HCT116 (cell line): ENCODE results near the gene UBE2E1.

ENCODE experiments used
- EZH2 ChIP-seq: fragments of 200-600 bp; sonication (generic); IDR thresholded peaks from 2 replicates; pipeline ENCODE4 v1.6.1; 2017; ENCODE audit warnings: antibody characterized with exemption, mixed run types
- EZH2phosphoT487 ChIP-seq: fragments of 200-600 bp; IDR thresholded peaks from 2 replicates; pipeline ENCODE4 v1.6.1; 2018; ENCODE audit warnings: antibody characterized with exemption, borderline replicate concordance
- POLR2A ChIP-seq: IDR thresholded peaks from 2 replicates; pipeline ENCODE4 v1.7.0; 2011; ENCODE audit warnings: borderline replicate concordance; ENCODE audit not compliant: insufficient read depth, insufficient read length; ENCODE audit errors: extremely low read depth
- TF ChIP-seq, protein P1 (sequence below), 3 experiments: fragments of 200-600 bp in 1 of 3; sonication (generic) in 1 of 3; IDR thresholded peaks in 2 of 3; conservative IDR thresholded peaks in 1 of 3; 2 replicates each; pipeline ENCODE4 v1.5.1; 2012 to 2017; ENCODE audit warnings: low read depth in 2 of 3, low read length in 2 of 3, antibody characterized with exemption in 1 of 3, borderline replicate concordance in 1 of 3, control low read depth in 1 of 3, mild to moderate bottlenecking in 1 of 3, mixed read lengths in 1 of 3, mixed run types in 1 of 3, moderate library complexity in 1 of 3; ENCODE audit not compliant: insufficient read depth in 1 of 3
- TF ChIP-seq, protein P2 (sequence below): IDR thresholded peaks from 2 replicates; pipeline ENCODE4 v1.6.1; 2011; ENCODE audit warnings: mild to moderate bottlenecking, low read length, moderate library complexity; ENCODE audit not compliant: insufficient replicate concordance; ENCODE audit errors: extremely low read depth
- TF ChIP-seq, protein P3 (sequence below): IDR thresholded peaks from 2 replicates; pipeline ENCODE4 v1.6.1; 2012

DNA sequence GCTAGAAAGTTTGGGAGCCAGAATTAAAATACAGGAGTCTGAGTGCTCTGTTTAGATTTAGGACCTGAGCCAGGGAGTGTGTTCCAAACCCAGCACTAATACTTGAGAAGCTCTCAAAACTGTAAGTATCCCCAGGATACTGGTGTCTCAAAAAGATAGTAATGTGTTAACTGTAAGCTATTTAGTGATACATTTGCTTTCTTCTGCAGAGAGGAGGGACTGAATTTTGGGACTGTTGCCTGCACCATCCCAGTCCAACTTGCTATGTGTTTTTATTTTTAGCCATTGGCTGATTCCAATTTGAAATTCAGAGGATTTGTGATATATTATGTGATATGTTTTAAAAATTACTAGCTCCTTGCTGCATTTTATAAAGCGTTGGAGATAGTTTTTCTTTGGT is 31.5 kb downstream of the UBE2E1 start:
- TF ChIP-seq, protein P1, sequence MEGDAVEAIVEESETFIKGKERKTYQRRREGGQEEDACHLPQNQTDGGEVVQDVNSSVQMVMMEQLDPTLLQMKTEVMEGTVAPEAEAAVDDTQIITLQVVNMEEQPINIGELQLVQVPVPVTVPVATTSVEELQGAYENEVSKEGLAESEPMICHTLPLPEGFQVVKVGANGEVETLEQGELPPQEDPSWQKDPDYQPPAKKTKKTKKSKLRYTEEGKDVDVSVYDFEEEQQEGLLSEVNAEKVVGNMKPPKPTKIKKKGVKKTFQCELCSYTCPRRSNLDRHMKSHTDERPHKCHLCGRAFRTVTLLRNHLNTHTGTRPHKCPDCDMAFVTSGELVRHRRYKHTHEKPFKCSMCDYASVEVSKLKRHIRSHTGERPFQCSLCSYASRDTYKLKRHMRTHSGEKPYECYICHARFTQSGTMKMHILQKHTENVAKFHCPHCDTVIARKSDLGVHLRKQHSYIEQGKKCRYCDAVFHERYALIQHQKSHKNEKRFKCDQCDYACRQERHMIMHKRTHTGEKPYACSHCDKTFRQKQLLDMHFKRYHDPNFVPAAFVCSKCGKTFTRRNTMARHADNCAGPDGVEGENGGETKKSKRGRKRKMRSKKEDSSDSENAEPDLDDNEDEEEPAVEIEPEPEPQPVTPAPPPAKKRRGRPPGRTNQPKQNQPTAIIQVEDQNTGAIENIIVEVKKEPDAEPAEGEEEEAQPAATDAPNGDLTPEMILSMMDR (IDR thresholded peaks at IDR 0.05 in 2 of 3, conservative IDR thresholded peaks at IDR 0.05 in 1 of 3; ENCODE audit: borderline replicate concordance in 1 of 3, insufficient read depth in 1 of 3, low read depth in 2 of 3, low read length in 2 of 3): no peak
- TF ChIP-seq EZH2phosphoT487 (no peak), POLR2A (no peak), EZH2 (no peak)
- TF ChIP-seq, protein P2, sequence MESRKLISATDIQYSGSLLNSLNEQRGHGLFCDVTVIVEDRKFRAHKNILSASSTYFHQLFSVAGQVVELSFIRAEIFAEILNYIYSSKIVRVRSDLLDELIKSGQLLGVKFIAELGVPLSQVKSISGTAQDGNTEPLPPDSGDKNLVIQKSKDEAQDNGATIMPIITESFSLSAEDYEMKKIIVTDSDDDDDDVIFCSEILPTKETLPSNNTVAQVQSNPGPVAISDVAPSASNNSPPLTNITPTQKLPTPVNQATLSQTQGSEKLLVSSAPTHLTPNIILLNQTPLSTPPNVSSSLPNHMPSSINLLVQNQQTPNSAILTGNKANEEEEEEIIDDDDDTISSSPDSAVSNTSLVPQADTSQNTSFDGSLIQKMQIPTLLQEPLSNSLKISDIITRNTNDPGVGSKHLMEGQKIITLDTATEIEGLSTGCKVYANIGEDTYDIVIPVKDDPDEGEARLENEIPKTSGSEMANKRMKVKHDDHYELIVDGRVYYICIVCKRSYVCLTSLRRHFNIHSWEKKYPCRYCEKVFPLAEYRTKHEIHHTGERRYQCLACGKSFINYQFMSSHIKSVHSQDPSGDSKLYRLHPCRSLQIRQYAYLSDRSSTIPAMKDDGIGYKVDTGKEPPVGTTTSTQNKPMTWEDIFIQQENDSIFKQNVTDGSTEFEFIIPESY: no peak
- TF ChIP-seq, protein P3, sequence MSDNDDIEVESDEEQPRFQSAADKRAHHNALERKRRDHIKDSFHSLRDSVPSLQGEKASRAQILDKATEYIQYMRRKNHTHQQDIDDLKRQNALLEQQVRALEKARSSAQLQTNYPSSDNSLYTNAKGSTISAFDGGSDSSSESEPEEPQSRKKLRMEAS: no peak
